Lower lobe of right lung (tissue), 2 donors: ENCODE measurements around the gene KCTD7. TPM values are rescaled to one million over a fixed set of nuclear protein-coding genes. Genes with fewer than 3 reads are reported as not detected.
"Not testable (repeated sequence)": the region's sequence is repeated elsewhere in the genome, so short reads cannot be mapped to it uniquely, and the experiment has no call there.

ENCODE experiments used
- ATAC-seq, 2 donors: fragments of 200-7000 bp; cut with Tn5 transposase; one replicate each; pipeline ENCODE4 v1.9.1; 2020 to 2022; ENCODE audit warnings: mild to moderate bottlenecking in 2 of 2, moderate library complexity in 2 of 2
- DNase-seq: peaks from one replicate; pipeline ENCODE4 v3.0.0-alpha.2; 2020
- H3K27ac ChIP-seq: fragments of 200-600 bp; one replicate; pipeline ENCODE4 v1.8.0; 2022
- H3K27me3 ChIP-seq: fragments of 200-600 bp; one replicate; pipeline ENCODE4 v1.8.0; 2022; ENCODE audit warnings: low read depth
- H3K36me3 ChIP-seq: fragments of 200-600 bp; one replicate; pipeline ENCODE4 v1.8.0; 2022; ENCODE audit warnings: mild to moderate bottlenecking
- H3K4me1 ChIP-seq: fragments of 200-600 bp; one replicate; pipeline ENCODE4 v1.8.0; 2022
- H3K4me3 ChIP-seq: fragments of 200-600 bp; one replicate; pipeline ENCODE4 v1.8.0; 2022; ENCODE audit warnings: mild to moderate bottlenecking
- H3K9me3 ChIP-seq: fragments of 200-600 bp; one replicate; pipeline ENCODE4 v1.8.0; 2022
- intact Hi-C: fragments of 100-400 bp; cut with DNase I; formaldehyde crosslinking; loops from one replicate; pipeline ENCODE4 v1.11.0; 2022
- total RNA-seq: library from RNA; stranded (reverse); fragmentation: NEBNext Ultra II Directional; extraction: Animal tissue kit (Norgen Biotek cat#: 25700); gene quantifications from one replicate; pipeline ENCODE4 v1.2.1, GENCODE V29; 2021
- TF ChIP-seq, protein P1 (sequence below): fragments of 200-600 bp; IDR thresholded peaks from one replicate; pipeline ENCODE4 v1.8.0; 2022; ENCODE audit warnings: antibody characterized with exemption, mild to moderate bottlenecking
- donor health status: DM: no; HTN: yes; CAD: no; lungs with severe emphysema.

KCTD7 gene
- total RNA-seq, 1 donor from 2014 or later = 12.6 TPM

DNA sequence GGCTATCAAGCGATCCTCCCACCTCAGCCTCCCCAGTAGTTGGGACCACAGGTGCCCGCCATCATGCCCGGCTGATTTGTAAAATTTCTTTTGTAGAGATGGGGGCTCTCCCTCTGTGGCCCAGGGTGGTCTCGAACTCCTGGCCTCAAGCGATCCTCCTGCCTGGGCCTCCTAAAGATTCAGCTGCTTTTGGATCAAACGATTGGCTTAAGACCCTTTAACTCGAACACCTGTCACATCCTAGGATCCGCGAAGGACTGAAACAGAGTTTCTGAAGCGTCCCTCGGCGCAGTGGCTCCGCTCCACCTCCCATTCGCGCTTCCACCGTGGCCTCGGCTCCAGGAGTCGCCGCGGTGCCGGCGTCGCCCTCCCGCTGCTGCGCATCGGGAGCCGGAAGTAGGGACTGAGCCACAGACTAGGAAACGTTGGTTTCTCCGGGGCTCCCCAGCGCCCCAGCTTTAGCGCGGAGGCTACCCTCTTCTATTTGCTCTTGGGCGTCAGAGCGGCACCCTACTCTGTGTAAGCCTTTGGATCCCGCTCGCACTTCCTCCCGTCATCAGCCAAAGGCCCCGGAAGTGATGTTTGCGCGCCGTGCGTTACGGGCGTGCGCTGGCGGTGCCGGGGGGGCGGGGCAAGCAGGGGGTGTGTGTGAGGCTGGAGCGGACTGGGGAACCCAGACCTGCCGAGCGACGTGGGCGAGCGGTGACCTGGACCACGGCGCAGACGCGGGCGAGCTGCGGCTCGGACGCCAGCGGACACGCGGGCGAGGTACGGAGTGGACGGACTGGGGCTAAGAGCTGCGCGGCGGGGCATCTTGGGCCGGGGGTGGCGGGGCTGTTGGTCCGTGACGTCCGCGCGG lies 53.0 kb downstream of the KCTD7 start:
- H3K27me3 ChIP-seq = no peaks in the 10 kb centered on the region
- H3K9me3 ChIP-seq = no peaks in the 10 kb centered on the region
- TF ChIP-seq, protein P1, sequence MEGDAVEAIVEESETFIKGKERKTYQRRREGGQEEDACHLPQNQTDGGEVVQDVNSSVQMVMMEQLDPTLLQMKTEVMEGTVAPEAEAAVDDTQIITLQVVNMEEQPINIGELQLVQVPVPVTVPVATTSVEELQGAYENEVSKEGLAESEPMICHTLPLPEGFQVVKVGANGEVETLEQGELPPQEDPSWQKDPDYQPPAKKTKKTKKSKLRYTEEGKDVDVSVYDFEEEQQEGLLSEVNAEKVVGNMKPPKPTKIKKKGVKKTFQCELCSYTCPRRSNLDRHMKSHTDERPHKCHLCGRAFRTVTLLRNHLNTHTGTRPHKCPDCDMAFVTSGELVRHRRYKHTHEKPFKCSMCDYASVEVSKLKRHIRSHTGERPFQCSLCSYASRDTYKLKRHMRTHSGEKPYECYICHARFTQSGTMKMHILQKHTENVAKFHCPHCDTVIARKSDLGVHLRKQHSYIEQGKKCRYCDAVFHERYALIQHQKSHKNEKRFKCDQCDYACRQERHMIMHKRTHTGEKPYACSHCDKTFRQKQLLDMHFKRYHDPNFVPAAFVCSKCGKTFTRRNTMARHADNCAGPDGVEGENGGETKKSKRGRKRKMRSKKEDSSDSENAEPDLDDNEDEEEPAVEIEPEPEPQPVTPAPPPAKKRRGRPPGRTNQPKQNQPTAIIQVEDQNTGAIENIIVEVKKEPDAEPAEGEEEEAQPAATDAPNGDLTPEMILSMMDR = no peak
- DNase-seq (peak; percentile 99), ATAC-seq (peak; percentile 99)
- H3K36me3 ChIP-seq = no peaks in the 10 kb centered on the region
- H3K4me1 ChIP-seq = peaks cover 15% of the 10 kb centered on the region
- H3K27ac ChIP-seq = peak overlapping the region; percentile 98
- intact Hi-C loops = no loop called here
- peak overlapping the region; percentile 98 for H3K4me3 ChIP-seq

DNA sequence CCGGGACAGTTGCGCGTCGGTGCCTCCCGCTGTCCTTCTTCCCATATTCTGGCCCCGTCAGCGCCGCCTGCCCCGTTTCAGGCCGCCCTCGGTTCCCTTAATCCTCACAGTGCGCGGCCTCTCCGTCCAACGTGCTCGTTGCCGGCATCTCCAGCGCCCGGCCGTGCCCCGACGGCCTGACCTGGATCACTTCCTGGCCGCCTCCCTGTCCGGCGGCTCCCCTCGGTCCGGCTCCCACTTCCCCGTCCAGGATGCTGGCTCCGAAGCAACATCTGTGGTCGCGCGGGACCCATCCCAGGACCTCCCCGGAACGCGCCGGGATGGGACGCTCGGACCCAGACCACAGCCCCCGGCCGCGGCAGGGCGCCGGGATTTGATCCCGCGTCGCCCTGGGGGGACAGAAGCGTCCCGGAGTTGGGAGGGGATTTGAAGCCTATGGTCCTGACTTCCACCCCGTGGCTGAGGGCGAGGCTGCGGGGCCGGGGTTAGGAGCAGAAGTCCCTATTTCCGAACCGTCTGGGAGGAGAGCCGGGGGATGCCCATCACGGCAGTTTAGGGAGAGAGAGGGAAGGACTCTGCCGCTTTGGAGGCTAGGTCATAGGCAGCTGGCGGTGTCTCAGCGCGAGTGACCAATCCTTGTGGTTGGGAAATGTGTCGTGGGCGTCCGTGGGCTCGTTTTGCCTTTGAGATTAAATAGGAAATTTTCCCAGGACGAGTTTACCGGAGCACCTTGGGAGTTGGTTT lies 53.8 kb downstream of the KCTD7 start:
- intact Hi-C loops = no loop called here
- ATAC-seq (peak; percentile 59 to 66), DNase-seq (peak; percentile 69)
- peak overlapping the region; percentile 98 for H3K27ac ChIP-seq
- H3K4me1 ChIP-seq = peaks cover 15% of the 10 kb centered on the region
- H3K4me3 ChIP-seq = peak overlapping the region; percentile 98
- no peaks in the 10 kb centered on the region for H3K9me3 ChIP-seq
- no peaks in the 10 kb centered on the region for H3K27me3 ChIP-seq
- H3K36me3 ChIP-seq = no peaks in the 10 kb centered on the region
- TF ChIP-seq, protein P1 = no peak

DNA sequence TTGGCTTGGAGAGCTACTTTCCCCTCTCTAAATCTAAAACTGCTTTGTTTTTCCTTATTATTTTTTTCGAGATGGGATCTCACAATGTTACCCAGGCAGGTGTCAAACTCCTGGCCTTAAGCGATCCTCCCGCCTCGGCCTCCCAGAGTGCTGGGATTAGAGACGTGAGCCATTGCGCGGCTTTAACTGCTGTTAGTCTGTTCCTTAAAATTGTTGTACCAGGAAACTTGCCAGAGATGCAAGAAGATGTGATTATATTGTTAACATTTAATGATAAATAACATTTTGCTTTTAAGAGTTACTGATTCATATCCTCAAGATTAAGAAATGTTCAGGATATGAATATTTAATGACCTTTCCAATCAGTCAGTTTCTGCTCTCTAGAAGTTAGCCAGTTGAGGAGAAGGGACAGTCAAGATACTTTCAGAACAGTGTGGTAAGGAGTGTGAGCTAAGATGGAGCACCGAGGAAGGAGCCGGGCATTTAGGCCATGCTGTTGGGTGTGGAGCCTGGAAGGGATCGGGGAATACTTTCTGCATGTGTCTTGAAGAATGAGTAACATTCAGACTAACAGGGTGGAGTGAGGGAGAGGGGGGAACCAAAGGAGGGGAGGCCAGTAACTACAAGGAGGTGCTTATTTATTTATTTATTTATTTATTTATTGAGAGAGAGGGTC lies 54.6 kb downstream of the KCTD7 start:
- H3K27ac ChIP-seq, intact Hi-C loops, DNase-seq, H3K36me3 ChIP-seq, ATAC-seq, H3K9me3 ChIP-seq, H3K27me3 ChIP-seq: not testable (repeated sequence)
- H3K4me3 ChIP-seq = peak overlapping the region; percentile 98
- peaks cover 15% of the 10 kb centered on the region for H3K4me1 ChIP-seq

DNA sequence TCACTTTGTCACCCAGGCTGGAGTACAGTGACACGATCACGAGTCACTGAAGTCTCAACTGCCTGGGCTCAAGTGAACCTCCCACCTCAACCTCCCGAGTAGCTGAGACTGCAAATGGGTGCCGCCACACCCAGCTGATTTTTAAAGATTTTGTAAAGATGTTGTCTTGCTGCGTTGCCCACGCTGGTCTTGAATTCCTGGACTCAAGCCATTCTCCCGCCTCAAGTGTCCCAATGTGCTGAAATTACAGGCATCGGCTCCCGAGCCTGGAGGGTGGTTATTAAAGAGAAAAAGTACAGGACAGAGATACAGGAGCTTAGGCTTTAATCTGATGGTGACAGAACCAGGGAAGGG lies 55.1 kb downstream of the KCTD7 start:
- Histone ChIP-seq H3K9me3 (no peaks in the 10 kb centered on the region), H3K36me3 (no peaks in the 10 kb centered on the region), H3K4me3 (no peak overlapping the region), H3K4me1 (peaks cover 15% of the 10 kb centered on the region), H3K27ac (no peak overlapping the region), H3K27me3 (no peaks in the 10 kb centered on the region)
- TF ChIP-seq, protein P1 = no peak
- intact Hi-C loops = no loop called here
- ATAC-seq (no peak), DNase-seq (no peak)

DNA sequence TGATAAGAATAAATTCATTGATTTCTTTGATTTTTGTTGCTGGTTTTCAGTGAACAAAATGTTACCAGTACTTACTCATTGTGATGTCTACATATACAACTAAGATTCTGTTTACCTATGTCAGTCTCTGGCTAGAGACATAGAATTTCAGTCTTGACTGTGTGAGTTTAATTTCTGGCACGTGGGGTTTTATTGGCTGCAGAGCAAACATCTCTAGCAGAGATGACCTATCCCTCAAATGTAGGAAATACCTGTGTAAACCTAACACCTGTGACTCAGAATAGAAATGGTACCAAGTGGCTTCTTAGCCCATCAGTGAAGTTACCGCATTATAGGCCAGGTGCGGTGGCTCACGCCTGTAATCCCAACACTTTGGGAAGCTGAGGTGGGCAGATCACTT lies 57.0 kb downstream of the KCTD7 start:
- not testable (repeated sequence) for DNase-seq

DNA sequence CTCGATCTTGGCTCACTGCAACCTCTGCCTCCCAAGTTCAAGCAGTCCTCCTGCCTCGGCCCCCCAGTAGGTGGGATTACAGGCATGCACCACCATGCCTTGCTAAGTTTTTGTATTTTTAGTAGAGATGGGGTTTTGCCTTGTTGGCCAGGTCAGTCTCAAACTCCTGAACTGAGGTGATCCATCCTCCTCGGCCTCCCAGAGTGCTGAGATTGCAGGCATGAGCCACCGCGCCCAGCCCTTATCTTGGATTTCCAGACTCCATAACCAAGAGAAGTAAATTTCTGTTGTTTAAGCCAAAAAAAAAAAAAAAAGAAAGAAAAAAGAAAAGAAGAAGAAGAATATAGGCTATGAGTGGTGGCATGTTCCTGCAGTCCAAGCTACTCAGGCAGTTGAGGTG lies 58.5 kb downstream of the KCTD7 start:
- no peaks in the 10 kb centered on the region for H3K36me3 ChIP-seq
- H3K4me3 ChIP-seq = no peak overlapping the region
- peaks cover 7% of the 10 kb centered on the region for H3K4me1 ChIP-seq
- intact Hi-C loops = no loop called here
- DNase-seq = no peak
- no peak overlapping the region for H3K27ac ChIP-seq
- TF ChIP-seq, protein P1 = no peak
- H3K27me3 ChIP-seq = no peaks in the 10 kb centered on the region
- H3K9me3 ChIP-seq = no peaks in the 10 kb centered on the region
- ATAC-seq = no peak

More for the DNA sequence above, 57.0 kb downstream of the KCTD7 start:
- ATAC-seq, H3K9me3 ChIP-seq, H3K36me3 ChIP-seq, intact Hi-C loops, H3K4me3 ChIP-seq, H3K27me3 ChIP-seq, H3K27ac ChIP-seq: not testable (repeated sequence)
- H3K4me1 ChIP-seq = peaks cover 14% of the 10 kb centered on the region

DNA sequence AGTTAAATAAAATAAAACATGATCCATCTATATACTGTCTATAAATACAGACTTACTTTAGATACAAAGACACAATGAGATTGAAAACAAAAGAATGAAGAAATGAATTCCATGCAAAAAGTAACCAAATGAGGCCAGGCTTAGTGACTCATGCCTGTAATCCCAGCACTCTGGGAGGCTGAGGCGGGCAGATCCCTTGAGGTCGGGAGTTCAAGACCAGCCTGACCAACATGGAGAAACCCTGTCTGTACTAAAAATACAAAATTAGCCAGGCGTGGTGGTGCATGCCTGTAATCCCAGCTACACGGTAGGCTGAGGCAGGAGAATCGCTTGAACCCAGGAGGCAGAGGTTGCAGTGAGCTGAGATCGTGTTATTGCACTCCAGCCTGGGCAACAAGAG lies 59.0 kb downstream of the KCTD7 start:
- H3K36me3 ChIP-seq, H3K4me3 ChIP-seq, intact Hi-C loops, H3K9me3 ChIP-seq, ATAC-seq, DNase-seq, H3K27ac ChIP-seq, H3K4me1 ChIP-seq, H3K27me3 ChIP-seq: not testable (repeated sequence)
